GM18520 (cell line): ENCODE results near the gene S100A13.
"Not testable (repeated sequence)": the region's sequence is repeated elsewhere in the genome, so short reads cannot be mapped to it uniquely, and the experiment has no call there.

Source experiments
- ATAC-seq: cut with Tn5 transposase; IDR thresholded peaks from one replicate; pipeline ENCODE4 v1.9.1; 2021; ENCODE audit not compliant: unreplicated experiment

S100A13 gene

DNA sequence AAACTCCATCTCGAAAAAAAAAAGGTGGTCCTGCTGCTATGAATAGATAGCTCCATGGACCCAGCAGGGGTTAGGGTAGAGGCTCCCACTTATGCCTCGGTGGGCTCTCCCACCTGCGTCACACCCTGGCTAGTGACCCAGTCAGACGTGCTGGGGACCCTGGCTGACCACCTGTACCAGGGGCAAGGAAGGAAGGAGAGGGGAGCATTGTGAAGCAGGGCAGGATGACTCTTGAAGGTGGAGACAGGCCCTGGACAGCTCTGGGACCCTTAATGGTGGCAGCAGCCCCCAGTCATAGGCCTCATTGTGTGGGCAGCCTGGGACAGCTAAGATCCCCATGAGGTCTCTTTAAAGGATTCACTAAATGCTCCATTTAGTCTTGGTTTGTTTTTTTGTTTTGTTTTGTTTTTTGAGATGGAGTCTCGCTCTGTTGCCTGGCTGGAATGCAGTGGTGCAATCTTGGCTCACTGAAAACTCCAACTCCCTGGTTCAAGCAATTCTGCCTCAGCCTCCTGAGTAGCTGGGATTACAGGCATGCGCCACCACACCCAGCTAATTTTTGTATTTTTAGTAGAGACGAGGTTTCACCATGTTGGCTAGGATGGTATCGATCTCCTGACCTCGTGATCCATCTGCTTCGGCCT, 20.8 kb upstream of the S100A13 start:
- no peak for ATAC-seq

DNA sequence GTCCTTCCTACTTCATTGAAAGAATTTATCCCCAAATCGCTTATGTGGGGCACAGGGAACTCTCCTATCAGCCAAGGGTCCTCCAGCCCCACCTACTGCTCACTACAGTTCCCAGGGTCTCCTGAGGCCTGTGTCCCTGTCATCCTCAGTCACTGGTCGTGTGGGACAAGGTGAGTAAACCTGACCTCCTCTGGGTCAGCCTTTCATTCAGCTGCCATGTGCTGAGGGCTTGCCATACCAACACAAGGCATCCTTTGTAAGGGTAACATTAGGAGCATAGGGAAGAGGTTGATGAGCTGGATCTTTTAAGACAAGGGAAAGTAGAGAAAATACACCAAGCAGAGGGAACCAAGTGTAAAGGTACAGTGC, 20.0 kb upstream of the S100A13 start:
- no peak for ATAC-seq

DNA sequence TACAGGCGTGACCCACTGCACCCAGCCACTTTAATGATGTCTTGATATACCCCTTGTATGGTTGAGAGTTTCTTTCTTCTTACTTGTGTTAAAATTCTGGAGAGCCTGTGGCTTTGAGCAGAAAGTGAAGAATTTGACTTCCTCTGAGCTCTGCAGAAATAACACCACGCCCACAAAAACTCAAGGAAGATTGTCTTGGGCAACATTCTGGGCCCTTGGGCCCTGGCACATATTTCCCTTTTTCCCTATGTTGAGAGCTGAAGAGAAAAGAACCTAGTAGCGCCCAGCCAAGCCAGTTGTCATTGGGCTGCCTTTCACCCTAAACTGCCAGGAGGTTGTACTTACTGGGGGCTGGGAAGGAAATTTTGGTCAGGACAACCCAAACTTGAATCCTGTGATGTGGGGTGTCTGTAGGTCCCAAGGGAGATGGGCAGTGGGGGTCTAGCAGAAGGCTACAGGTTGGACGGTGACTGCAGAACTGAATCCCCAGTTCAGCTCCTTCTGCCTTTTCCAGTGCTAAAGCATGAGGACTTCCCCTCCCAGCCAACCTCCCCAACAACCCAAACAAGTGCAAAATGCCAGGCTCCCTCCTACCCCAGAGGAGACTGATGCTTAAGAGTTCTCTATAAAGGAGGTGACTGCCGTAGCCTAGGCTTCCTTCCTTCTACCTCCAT, 19.5 kb upstream of the S100A13 start:
- ATAC-seq, result no peak

DNA sequence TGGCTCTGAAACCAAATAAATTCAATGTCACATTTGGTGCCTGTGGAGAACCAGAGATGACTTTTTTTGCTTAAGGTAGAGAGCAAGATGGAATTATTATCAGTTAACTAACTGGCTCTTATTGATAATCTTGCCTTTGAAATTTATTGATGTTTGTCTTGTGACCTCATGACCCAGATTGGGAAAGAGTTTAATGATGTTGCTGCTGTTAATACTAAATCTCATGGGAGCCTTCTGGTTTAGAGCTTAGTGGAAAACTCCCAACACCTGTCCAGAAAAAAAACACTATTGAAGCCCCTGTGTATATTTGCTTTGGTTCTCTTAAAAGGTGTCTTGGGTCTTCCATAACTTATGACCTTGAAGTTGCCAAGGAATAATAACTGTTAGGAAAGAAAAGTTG, 16.5 kb upstream of the S100A13 start:
- ATAC-seq, result no peak

DNA sequence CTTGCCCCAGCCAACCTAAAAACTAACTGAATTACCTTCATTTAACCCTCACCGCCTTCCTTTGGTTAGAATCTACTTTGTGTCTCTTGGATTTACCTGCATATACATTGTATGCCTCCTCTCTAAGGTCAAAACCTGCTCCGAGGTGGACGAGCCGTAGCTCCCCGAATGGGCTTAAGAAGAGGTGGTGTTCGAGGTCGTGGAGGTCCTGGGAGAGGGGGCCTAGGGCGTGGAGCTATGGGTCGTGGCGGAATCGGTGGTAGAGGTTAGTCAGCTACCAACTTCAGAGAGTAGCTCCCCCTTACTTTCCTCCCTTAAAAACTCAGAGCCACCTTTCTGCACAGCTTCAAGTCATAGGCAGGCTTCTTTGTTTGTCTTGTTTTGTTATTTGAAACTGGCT, 15.8 kb upstream of the S100A13 start:
- ATAC-seq, result no peak

DNA sequence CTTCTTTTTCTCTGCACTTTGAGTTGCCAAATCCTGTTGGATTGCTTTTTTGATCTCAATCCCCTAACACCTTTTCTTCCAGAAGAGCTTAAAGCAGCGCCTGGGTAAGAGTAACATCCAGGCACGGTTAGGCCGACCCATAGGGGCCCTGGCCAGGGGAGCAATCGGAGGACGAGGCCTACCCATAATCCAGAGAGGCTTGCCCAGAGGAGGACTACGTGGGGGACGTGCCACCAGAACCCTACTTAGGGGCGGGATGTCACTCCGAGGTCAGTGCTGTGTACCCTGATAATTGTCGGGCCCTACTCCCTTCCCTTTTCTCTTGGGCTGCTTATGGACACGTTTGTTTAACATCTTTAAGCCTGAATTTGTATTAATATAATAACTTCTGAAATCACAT, 14.9 kb upstream of the S100A13 start:
- no peak for ATAC-seq

DNA sequence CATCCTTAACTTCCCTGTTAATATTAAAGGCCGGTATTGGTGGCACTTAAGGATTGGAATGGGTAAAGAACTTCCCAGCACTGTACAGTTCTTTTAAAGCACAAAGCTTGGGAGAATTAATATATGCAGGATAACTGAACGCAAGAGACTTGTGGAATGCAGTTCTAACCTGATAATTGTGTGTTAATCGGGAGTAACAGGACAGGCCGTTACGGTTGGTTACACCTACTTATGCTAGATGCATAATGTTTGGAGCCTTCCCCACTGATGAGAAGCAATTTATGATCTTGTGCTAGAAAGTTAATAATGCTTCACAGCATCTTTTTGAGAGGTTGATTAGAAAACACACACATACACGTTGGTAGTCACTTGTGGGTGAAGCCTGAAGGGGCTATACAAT, 13.6 kb upstream of the S100A13 start:
- ATAC-seq, result no peak

DNA sequence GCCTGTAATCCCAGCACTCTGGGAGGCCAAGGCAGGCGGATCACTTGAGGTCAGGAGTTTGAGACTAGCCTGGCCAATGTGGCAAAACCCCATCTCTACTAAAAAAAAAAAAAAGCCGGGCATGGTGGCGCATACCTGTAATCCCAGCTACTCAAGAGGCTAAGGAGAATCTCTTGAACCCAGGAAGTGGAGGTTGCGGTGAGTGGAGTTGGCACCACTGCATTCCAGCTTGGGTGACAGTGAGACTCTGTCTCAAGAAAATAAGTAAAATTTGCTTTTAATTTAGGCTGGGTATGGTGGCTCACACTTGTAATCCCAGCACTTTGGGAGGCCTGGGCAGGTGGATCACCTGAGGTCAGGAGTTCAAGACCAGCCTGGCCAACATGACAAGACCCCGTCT, 12.9 kb upstream of the S100A13 start:
- not testable (repeated sequence) for ATAC-seq

DNA sequence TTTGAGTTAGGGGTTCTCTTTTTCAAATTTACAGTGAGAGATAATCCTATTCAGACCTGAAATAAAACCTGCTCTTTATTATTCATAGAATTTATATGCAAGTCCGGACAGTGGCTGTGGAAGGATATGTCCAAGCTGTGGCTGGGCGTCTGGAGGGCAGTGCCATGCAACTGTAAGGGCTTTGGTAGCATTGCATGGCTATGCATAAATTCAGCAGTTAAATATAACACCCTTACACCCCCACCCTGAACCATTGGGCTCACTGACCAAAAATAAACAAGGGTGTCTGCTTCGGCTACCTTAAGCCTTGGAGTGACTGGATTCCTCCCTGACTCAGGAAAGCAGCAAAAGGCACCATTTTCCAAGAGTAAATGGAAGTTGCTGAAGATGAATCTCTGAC, 12.0 kb upstream of the S100A13 start:
- no peak for ATAC-seq

DNA sequence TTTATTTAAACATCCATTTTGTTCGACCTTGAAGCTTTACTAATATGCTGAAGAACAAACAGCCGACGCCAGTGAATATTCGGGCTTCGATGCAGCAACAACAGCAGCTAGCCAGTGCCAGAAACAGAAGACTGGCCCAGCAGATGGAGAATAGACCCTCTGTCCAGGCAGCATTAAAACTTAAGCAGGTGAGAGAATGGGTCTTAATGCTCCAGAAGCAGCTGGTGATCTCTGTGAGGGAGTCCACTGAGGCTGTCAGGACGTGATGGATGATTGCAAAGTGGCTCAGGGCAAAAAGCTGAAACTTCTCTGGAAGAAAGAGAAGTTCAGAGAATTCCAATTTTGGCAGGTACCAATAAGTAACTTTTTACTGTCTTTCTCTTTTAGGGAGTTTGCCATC, 11.0 kb upstream of the S100A13 start:
- no peak for ATAC-seq

DNA sequence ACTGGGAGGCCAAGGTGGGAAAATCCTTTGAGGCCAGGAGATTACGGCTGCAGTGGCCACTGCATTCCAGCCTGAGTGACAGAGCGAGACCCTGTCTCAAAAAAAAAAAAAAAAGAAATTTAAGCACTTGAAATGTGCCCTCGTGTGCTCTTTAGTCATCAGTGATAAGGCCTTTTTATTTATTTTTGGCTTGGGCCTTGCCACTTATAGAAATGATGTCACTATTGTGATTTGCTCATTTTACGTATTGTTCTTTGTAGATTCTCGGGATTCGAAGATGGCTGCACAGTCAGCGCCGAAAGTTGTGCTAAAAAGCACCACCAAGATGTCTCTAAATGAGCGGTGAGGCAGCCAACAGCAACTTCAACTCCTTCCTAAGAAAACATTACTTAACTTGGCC, 9.0 kb upstream of the S100A13 start:
- ATAC-seq, result no peak

DNA sequence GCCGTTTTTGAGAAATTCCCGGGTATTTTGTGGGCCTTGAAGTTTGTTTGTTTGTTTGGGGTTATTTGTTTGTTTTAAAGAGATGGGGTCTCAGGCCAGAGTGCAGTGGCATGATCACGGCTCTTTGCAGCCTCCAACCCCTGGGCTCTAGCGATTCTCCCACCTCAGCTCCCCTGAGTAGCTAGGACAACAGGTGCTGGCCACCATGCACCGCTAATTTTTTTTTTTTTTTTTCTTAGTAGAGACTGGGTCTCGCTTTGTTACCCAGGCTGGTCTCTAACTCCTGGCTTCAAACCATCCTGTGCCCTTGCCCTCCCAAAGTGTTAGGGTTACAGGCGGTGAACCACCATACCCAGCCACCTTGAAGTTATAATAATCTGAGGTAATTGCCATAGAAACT, 8.6 kb upstream of the S100A13 start:
- ATAC-seq, result no peak

DNA sequence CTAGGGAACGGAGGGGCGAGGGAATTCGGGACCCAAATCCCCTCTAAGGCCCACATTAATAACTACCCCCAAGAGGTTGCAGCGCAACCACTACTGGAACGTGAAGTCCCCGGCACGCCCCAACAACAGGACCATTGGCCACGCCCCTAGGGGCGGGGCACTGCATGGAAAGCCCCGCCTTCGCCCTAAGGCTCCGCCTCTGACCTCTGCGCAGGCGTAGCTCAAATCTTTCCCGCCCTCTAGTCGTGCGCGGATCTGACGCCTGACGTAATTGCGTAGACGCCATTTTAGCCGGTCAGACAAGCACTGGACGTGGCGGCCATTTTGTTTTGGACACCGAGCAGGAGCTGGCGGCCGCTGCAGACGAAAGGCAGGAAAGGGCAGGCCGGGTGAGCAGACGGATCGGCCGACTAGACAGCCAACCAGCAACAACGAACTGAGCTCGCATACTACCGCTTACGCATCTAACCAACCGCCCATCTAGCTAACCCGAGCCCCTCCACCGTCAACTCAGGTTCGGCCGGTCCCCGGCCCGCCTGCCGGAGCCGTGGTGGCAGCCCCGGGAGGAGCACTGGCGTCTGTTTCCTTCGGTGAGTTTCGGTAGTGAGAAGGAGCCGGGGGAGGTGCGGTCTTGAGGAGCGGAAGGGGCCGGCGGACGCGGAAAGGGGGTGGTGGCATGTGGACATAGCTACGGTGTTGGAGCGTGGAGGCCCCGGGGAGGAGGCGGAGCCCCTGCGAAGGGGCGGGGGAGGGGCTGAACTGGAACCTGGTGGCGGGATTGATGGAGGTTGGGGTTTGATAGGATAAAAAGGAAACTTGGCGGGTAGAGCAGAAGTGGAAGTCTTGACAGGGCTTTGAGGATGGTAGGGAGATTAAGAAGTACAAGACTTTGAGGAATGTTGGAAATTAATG, 6.7 kb upstream of the S100A13 start, which contains the start of gene CHTOP:
Gene CHTOP (plus strand): TSS at position 313 of the 912 bp plus-strand sequence. CDS start 2,523 bp downstream, outside the sequence.
- ATAC-seq, result peak; percentile 90

DNA sequence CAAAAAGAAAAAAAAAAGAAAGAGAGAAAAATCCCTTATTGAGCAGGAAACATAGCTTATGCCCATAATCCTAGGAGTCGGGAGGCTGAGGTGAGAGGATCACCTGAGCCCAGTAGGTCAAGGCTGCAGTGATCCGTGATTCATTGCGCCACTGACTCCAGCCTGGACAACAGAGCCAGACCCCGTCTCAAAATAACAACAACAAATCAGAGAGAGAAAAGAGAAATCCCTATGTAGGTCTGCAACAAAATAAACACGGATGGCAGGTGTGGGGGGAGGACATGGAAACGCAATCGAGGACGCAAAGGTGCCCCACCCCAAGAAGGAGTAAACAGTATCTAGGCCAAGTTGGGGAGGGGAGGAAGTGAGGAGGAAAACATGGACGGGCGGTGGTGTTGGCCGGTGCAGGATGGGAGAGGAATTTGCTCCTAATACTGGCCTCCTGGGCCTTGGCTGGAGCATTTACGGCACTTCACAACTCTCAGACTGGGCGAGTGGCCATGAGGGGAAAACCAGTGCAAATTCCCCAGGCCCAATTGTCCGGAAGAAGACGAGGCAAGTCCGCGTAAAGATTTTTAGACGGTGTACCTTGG, 6.0 kb upstream of the S100A13 start:
- ATAC-seq, result no peak

DNA sequence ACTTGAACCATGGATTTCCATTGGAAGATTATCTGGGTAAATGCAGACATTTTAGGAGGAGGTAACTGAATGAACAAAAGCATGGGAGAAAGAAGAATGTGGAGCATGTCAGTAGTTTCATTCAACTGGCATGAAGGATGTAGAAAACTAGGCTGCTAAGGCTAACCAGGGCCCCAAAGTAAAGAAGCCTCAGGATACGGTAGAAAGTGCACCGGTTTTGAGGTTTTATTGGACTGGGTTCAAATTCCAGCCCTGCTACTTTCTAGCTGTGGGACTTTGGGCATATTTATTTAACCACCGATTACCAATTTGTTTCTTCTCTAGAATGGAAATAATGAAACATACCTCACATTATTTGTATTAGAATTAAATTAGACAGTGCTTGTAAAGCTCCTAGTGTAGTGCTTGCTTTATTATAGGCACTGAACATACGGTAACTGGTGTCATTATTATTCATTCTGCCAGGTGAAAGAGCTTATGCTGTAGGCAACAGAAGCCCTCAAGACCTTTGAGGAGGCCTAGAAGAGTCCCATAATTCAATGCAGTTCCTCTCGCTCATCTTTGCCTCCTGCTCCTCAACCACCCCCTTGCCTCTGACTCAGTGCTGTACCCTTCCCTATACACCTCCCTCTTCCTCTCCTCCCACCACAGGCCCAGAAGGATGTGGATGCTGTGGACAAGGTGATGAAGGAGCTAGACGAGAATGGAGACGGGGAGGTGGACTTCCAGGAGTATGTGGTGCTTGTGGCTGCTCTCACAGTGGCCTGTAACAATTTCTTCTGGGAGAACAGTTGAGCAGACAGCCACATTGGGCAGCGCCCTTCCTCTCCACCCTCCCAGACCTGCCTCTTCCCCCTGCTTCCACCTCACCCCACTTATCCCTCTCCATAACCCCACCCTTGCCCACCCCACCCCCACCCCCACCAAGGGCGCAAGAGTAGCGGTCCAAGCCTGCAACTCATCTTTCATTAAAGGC, 4.0 kb upstream of the S100A13 start:
- no peak for ATAC-seq

DNA sequence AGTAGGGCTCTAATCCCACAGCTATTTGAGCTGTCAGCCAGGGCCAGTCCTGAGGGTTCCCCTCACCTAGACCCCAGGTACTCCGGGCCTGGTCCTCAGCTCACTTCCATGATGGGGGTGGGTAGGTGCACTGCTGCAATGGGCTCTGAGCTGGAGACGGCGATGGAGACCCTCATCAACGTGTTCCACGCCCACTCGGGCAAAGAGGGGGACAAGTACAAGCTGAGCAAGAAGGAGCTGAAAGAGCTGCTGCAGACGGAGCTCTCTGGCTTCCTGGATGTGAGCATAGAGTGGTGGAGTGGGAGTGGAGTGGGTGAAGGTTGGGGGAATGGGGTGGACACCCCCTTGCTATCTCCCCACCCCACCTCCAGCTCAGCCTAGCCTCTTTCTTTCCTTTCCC, 3.1 kb upstream of the S100A13 start:
- no peak for ATAC-seq

DNA sequence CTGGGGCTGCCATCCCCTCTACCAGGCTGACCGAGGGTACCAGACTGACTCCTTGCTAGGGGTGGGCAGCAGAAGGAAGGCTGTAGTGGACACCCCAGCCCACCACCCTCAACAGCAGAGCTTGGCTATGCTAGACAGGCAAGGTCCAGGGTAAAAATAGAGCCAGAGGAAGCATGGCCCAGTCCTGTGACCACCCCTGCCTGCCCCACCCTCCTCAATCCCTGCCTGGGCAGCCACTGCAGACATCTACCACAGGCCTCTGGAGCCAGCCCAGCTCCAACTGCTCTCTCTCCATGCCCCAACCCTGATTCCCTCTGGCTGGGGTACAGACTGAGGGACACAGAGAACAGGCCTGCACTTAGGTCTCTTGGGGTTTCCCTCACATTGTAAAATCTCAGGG, 2.7 kb upstream of the S100A13 start:
- no peak for ATAC-seq

DNA sequence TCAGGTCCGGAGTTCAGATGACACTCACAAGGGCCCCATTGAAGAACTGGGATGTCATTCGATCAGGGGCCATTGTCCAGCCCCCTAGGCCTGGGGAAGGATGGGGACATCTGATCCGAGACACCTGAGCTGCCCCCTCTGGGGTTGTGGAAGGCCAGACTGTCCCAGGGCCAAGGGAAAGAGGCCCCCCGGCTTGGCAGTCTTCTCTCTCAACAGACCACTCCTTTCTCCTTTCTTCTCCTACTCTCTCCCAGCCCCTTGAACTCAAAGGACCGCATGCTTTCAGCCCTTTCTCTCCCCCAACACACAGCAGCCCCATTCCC, 2.0 kb upstream of the S100A13 start:
- no peak for ATAC-seq

DNA sequence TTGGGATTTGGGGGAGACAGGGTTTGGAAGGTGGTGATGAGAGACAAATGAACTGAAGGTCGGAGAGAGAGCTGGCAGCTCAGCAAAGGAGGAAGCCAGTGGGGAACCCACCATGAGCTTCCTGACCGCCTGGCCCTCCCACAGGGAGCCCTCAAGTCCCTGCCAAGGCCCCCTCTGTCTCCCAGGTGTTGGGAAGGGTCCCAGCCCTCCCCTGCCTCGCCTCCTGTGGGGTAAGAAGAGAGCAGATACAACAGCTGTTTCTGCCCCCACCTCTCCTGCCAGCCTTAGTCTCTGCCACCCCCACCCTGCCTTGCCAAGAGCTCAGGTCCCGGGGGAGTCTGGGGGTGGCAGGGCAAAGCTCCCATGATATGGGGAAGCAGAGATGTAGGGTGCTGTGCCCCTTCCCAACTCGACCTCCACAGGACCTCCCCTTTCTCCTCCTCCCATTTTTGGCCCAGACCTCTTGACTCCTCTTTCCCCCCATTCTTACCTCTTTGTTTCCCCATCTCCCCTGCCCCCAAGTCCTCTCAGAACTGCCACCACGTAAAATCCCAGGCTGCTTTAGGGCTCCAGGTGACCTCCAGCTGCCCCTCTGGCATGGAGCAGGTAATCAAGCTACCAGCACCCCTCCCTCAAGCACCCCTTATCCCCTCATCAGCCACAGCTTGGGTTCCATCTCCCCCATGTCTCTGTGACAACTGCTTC, 1.5 kb upstream of the S100A13 start:
- ATAC-seq, result no peak
